Neural crest cell (in vitro differentiated cells): Measurements from ENCODE around the gene TUBB1. TPM values are rescaled to one million over a fixed set of nuclear protein-coding genes. Genes with fewer than 3 reads are reported as not detected.

Source experiments
- DNase-seq: peaks from one replicate; pipeline ENCODE4 v3.0.0; 2021; ENCODE audit warnings: low read depth, mixed read lengths, low spot score
- H3K27ac Mint-ChIP-seq: one replicate; pipeline ENCODE4 v1.8.0; 2021; ENCODE audit warnings: mild to moderate bottlenecking, mixed read lengths; ENCODE audit not compliant: unreplicated experiment
- H3K27me3 Mint-ChIP-seq: 2 replicates; pipeline ENCODE4 v1.8.0; 2021; ENCODE audit warnings: low read depth, mild to moderate bottlenecking, mixed read lengths
- H3K36me3 Mint-ChIP-seq: 2 replicates; pipeline ENCODE4 v1.8.0; 2021; ENCODE audit warnings: low read depth, mild to moderate bottlenecking, mixed read lengths
- H3K4me1 Mint-ChIP-seq: 2 replicates; pipeline ENCODE4 v1.8.0; 2021; ENCODE audit warnings: mixed read lengths
- H3K4me3 Mint-ChIP-seq: one replicate; pipeline ENCODE4 v1.8.0; 2021; ENCODE audit warnings: mild to moderate bottlenecking, mixed read lengths
- H3K9me3 Mint-ChIP-seq: 2 replicates; pipeline ENCODE4 v1.8.0; 2021; ENCODE audit warnings: mixed read lengths
- CTCF ChIP-seq: fragments of 200-600 bp; sonication (generic); conservative IDR thresholded peaks from 2 replicates; pipeline ENCODE4 v1.5.0; 2021; ENCODE audit warnings: antibody characterized with exemption, mild to moderate bottlenecking
- total RNA-seq: library from RNA; stranded (reverse); gene quantifications from 2 replicates; pipeline ENCODE4 v1.2.1, GENCODE V29; 2021

TUBB1 gene
- total RNA-seq, 1 donor from 2014 or later = not detected

DNA sequence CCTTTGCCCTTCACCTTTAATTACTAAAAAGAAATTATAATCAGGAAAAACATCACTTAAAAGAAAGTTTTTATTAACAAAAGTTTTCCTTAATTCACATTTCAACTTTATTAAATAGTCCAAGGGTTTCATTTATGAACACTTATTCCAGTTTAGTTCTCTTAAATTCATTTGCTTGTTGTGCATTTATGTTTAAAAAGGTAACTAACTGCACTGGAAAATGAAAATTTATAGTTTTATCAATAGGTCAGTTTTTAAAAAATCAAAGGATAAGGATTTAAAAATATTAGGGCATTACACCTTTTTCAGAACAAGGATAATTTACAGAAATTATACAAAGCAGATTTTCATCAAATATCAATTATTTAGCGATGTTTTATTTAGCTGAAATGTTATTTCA, 13.9 kb downstream of the TUBB1 start:
- no peak for DNase-seq
- Mint-ChIP-seq H3K4me1 (peaks cover 47% of the 10 kb centered on the region), H3K36me3 (peaks cover 12% of the 10 kb centered on the region), H3K9me3 (no peaks in the 10 kb centered on the region), H3K4me3 (peak overlapping the region; percentile 93), H3K27ac (no peak overlapping the region), H3K27me3 (no peaks in the 10 kb centered on the region)
- no peak for TF ChIP-seq CTCF

- no peaks in the 10 kb centered on the region for H3K27me3 Mint-ChIP-seq
- no peak for DNase-seq
- peak overlapping the region; percentile 56 for H3K4me3 Mint-ChIP-seq
- no peak for TF ChIP-seq CTCF
- no peaks in the 10 kb centered on the region for H3K9me3 Mint-ChIP-seq
- no peak overlapping the region for H3K27ac Mint-ChIP-seq
- peaks cover 43% of the 10 kb centered on the region for H3K4me1 Mint-ChIP-seq
- peaks cover 10% of the 10 kb centered on the region for H3K36me3 Mint-ChIP-seq
These were observed 14.5 kb downstream of the TUBB1 start for GRCh38 chr20:59033616-59034165.

DNA sequence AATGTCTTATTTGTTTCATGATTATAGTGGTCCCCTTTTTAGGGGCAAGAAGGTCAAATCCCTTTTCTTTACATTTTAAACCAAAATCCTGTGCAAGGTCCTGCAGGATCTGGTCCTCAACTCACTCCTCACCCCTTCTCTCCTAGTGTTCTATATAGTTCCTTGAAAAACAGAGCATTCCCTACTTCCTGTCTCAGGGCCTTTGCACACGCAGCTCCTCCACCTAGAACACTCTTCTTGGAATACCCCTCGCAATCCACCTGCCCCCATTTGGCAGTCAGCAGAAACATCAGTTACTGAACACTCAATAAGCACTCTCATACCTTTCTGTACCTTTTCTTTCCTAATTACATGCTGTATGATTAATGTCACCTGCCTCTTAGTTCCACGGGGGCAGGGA, 16.2 kb downstream of the TUBB1 start:
- Mint-ChIP-seq H3K36me3 (peaks cover 9% of the 10 kb centered on the region), H3K4me1 (peaks cover 42% of the 10 kb centered on the region), H3K27ac (no peak overlapping the region), H3K27me3 (no peaks in the 10 kb centered on the region), H3K9me3 (no peaks in the 10 kb centered on the region), H3K4me3 (peak overlapping the region; percentile 22)
- no peak for DNase-seq
- no peak for TF ChIP-seq CTCF

- Mint-ChIP-seq H3K9me3 (no peaks in the 10 kb centered on the region), H3K27ac (no peak overlapping the region), H3K36me3 (peaks cover 17% of the 10 kb centered on the region), H3K27me3 (no peaks in the 10 kb centered on the region), H3K4me1 (peaks cover 41% of the 10 kb centered on the region), H3K4me3 (peak overlapping the region; percentile 32)
- no peak for TF ChIP-seq CTCF
- DNase-seq = no peak
These were observed 18.2 kb downstream of the TUBB1 start for GRCh38 chr20:59037386-59037785.

- H3K27me3 Mint-ChIP-seq = no peaks in the 10 kb centered on the region
- no peak overlapping the region for H3K4me3 Mint-ChIP-seq
- H3K9me3 Mint-ChIP-seq = no peaks in the 10 kb centered on the region
- DNase-seq = no peak
- H3K27ac Mint-ChIP-seq = no peak overlapping the region
- H3K36me3 Mint-ChIP-seq = peaks cover 17% of the 10 kb centered on the region
- no peak for TF ChIP-seq CTCF
- H3K4me1 Mint-ChIP-seq = peaks cover 41% of the 10 kb centered on the region
These were observed 20.0 kb downstream of the TUBB1 start for GRCh38 chr20:59039233-59039632.
